Measurements from ENCODE around the gene NT5C1A.

- TF ChIP-seq TAF1 (IDR thresholded peaks at IDR 0.05; ENCODE audit: low read depth) (no peak), CREB1 (IDR thresholded peaks at IDR 0.05; ENCODE audit: low read depth) (no peak), MAX (IDR thresholded peaks at IDR 0.05) (no peak), REST (IDR thresholded peaks at IDR 0.05; ENCODE audit: low read depth) (no peak), FOXM1 (IDR thresholded peaks at IDR 0.05; ENCODE audit: borderline replicate concordance, low read depth) (no peak), RAD21 (IDR thresholded peaks at IDR 0.05; ENCODE audit: low read depth) (no peak), CEBPB (IDR thresholded peaks at IDR 0.05) (no peak)
Measured at GRCh38 chr1:39680751-39681150, 8.8 kb upstream of the NT5C1A start.
